Measurements from ENCODE around the gene FAM114A2. TPM values are rescaled to one million over a fixed set of nuclear protein-coding genes. Genes with fewer than 3 reads are reported as not detected.

The FAM114A2 gene
- total RNA-seq, 1 experiment from 2014 or later = 19.8 TPM

GRCh38 chr5:153964191-153964879 lies 74.4 kb downstream of the FAM114A2 start:
- peak; percentile 32 for ATAC-seq
- TF ChIP-seq ZFX (IDR thresholded peaks at IDR 0.05) (no peak), EZH2 (IDR thresholded peaks at IDR 0.05) (no peak), TCF7L2 (IDR thresholded peaks at IDR 0.05; ENCODE audit: borderline replicate concordance, extremely low read depth, insufficient read depth, insufficient read length) (no peak)
- POLR2A ChIA-PET = no interaction called here
- H3K79me2 ChIP-seq (ENCODE audit: insufficient read depth, low read length) = no peaks in the 10 kb centered on the region
- BruUV-seq (replicated peaks) = no TSS peak
- no peak overlapping the region for H3K4me3 ChIP-seq (replicated peaks in 1 of 2; ENCODE audit: low read depth in 1 of 2, low read length in 2 of 2)
- peaks cover 18% of the 10 kb centered on the region; the same call in 1 of the 2 replicates for H3K27me3 ChIP-seq (ENCODE audit: insufficient read depth, low read length)
- peak overlapping the region; percentile 88 for H2AFZ ChIP-seq (ENCODE audit: low read depth, low read length, poor library complexity, severe bottlenecking)
- intact Hi-C loops (cut with micrococcal nuclease) = no loop called here
- no peak overlapping the region for H3K4me2 ChIP-seq (ENCODE audit: low read length)
- H3K9ac ChIP-seq (ENCODE audit: low read length) = no peak overlapping the region
- H3K27ac ChIP-seq (ENCODE audit: low read depth, low read length) = no peak overlapping the region
- H3K9me3 ChIP-seq (ENCODE audit: control insufficient read depth in 1 of 2, insufficient read depth in 1 of 2, low read depth in 1 of 2, low read length in 2 of 2) = no peaks in the 10 kb centered on the region
- H3K9me2 ChIP-seq (ENCODE audit: insufficient read depth) = no peaks in the 10 kb centered on the region
- RAD21 ChIA-PET (ENCODE audit: low non-redundant PET in 1 of 2, low total read pairs in 2 of 2, uncharacterized antibody in 2 of 2, unreplicated experiment in 2 of 2) = interaction anchor here (0.8 to 1.1 kb wide), 4 partner anchors 137 to 1404 kb away, joined by 3 to 4 read pairs (median 3); no protein-coding TSS in a partner anchor
- CTCF ChIA-PET = interaction anchor here (0.8 to 2.4 kb wide), 15 partner anchors 8 to 1433 kb away, joined by 3 to 22 read pairs (median 4); no protein-coding TSS in a partner anchor
- no peak for DNase-seq (ENCODE audit: low read depth, low spot score)
- H3K4me1 ChIP-seq (ENCODE audit: control insufficient read depth in 1 of 2, insufficient read depth in 2 of 2, low read length in 2 of 2) = no peaks in the 10 kb centered on the region
- no peaks in the 10 kb centered on the region for H4K20me1 ChIP-seq (ENCODE audit: insufficient read depth)
- no peaks in the 10 kb centered on the region for H3K36me3 ChIP-seq (ENCODE audit: control insufficient read depth in 1 of 2, insufficient read depth in 2 of 2, low read length in 2 of 2)

GRCh38 chr5:153960269-153961215 lies 78.2 kb downstream of the FAM114A2 start:
- no peak overlapping the region for H3K4me3 ChIP-seq (replicated peaks in 1 of 2; ENCODE audit: low read depth in 1 of 2, low read length in 2 of 2)
- no peaks in the 10 kb centered on the region for H3K4me1 ChIP-seq (ENCODE audit: control insufficient read depth in 1 of 2, insufficient read depth in 2 of 2, low read length in 2 of 2)
- POLR2A ChIA-PET = no interaction called here
- H3K79me2 ChIP-seq (ENCODE audit: insufficient read depth, low read length) = no peaks in the 10 kb centered on the region
- CTCF ChIA-PET = no interaction called here
- H4K20me1 ChIP-seq (ENCODE audit: insufficient read depth) = no peaks in the 10 kb centered on the region
- no peak overlapping the region for H3K27ac ChIP-seq (ENCODE audit: low read depth, low read length)
- H3K4me2 ChIP-seq (ENCODE audit: low read length) = no peak overlapping the region
- intact Hi-C loops (cut with micrococcal nuclease) = no loop called here
- ATAC-seq (no peak), DNase-seq (ENCODE audit: low read depth, low spot score) (no peak)
- H3K9ac ChIP-seq (ENCODE audit: low read length) = no peak overlapping the region
- no peak overlapping the region for H2AFZ ChIP-seq (ENCODE audit: low read depth, low read length, poor library complexity, severe bottlenecking)
- no peaks in the 10 kb centered on the region for H3K9me2 ChIP-seq (ENCODE audit: insufficient read depth)
- peaks cover 20% of the 10 kb centered on the region; the same call in 1 of the 2 replicates for H3K27me3 ChIP-seq (ENCODE audit: insufficient read depth, low read length)
- no peaks in the 10 kb centered on the region for H3K9me3 ChIP-seq (ENCODE audit: control insufficient read depth in 1 of 2, insufficient read depth in 1 of 2, low read depth in 1 of 2, low read length in 2 of 2)
- H3K36me3 ChIP-seq (ENCODE audit: control insufficient read depth in 1 of 2, insufficient read depth in 2 of 2, low read length in 2 of 2) = no peaks in the 10 kb centered on the region
- no peak for TF ChIP-seq ZNF274 (IDR thresholded peaks at IDR 0.05; ENCODE audit: low read depth, low read length)
- TF ChIP-seq FOSL1 (IDR thresholded peaks at IDR 0.05; ENCODE audit: low read depth) = no peak
- no peak for TF ChIP-seq EZH2 (IDR thresholded peaks at IDR 0.05)
- TF ChIP-seq YY1 (IDR thresholded peaks at IDR 0.05; ENCODE audit: extremely low read depth, insufficient replicate concordance, low read depth, low read length) = no peak
- TF ChIP-seq ATF3 (IDR thresholded peaks at IDR 0.05) = no peak
- no peak for TF ChIP-seq CTCF (IDR thresholded peaks at IDR 0.05 in 2 of 3, conservative IDR thresholded peaks at IDR 0.05 in 1 of 3; ENCODE audit: borderline replicate concordance in 1 of 3, insufficient read depth in 1 of 3, low read depth in 2 of 3, low read length in 2 of 3)
- no peak for TF ChIP-seq SIN3A (IDR thresholded peaks at IDR 0.05; ENCODE audit: low read depth)
- no peak for TF ChIP-seq SRF (IDR thresholded peaks at IDR 0.05; ENCODE audit: low read depth)
- no peak for TF ChIP-seq SP1 (IDR thresholded peaks at IDR 0.05; ENCODE audit: low read depth)
- BruUV-seq (replicated peaks) = no TSS peak
- RAD21 ChIA-PET (ENCODE audit: low non-redundant PET in 1 of 2, low total read pairs in 2 of 2, uncharacterized antibody in 2 of 2, unreplicated experiment in 2 of 2) = no interaction called here
